HepG2 (cell line): ENCODE data around the gene GPC3. TPM values are rescaled to one million over a fixed set of nuclear protein-coding genes. Genes with fewer than 3 reads are reported as not detected.

Experiments
- ATAC-seq: fragments of 200-7000 bp; cut with Tn5 transposase; 3 replicates; pipeline ENCODE4 v1.9.1; 2020; ENCODE audit warnings: mild to moderate bottlenecking, moderate library complexity
- BruUV-seq: library from RNA; stranded (reverse); fragments of 400-500 nt; replicated peaks from 2 replicates; lab custom pipeline; 2021; lab: Mats Ljungman, UMichigan
- CTCF ChIA-PET: fragments of 300-600 bp; formaldehyde crosslinking; extraction: SDS; loops from one replicate; lab custom pipeline; 2021; ENCODE audit warnings: low total read pairs, inconsistent platforms, low intra/inter-chr PET ratio; lab: Yijun Ruan, JAX
- POLR2A ChIA-PET: fragments of 350-600 bp; sonication (Branson Sonifier 250); formaldehyde crosslinking; loops from one replicate; lab custom pipeline; 2020; ENCODE audit warnings: antibody characterized with exemption, inconsistent platforms; lab: Yijun Ruan, JAX
- DNase-seq: peaks from one replicate; pipeline ENCODE4 v3.0.0-alpha.2; 2015; ENCODE audit warnings: low spot score
- FAIRE-seq: peaks from 3 replicates; lab custom pipeline; 2011; peaks lifted over from hg19 to GRCh38; lab: Jason Lieb, UNC
- H2AFZ ChIP-seq: one replicate; pipeline ENCODE4 v1.6.1; 2011; ENCODE audit warnings: low read length, inconsistent platforms
- H3K27ac ChIP-seq: fragments of 300-600 bp; 3 replicates; pipeline ENCODE4 v1.8.0; 2011; ENCODE audit warnings: mixed run types, mild to moderate bottlenecking, mixed read lengths, low read length, inconsistent platforms; ENCODE audit not compliant: insufficient read depth; ENCODE audit errors: extremely low read length
- H3K27me3 ChIP-seq, 2 experiments: fragments of 200-600 bp in 1 of 2; 2 replicates in 1 of 2; 3 replicates in 1 of 2; pipeline versions ENCODE4 v1.6.0 to v1.8.0; 2011; ENCODE audit warnings: low read length in 2 of 2, mild to moderate bottlenecking in 2 of 2, moderate library complexity in 2 of 2, inconsistent platforms in 1 of 2; ENCODE audit not compliant: insufficient read depth in 2 of 2, control insufficient read depth in 1 of 2
- H3K36me3 ChIP-seq, 2 experiments: fragments of 200-600 bp in 1 of 2; replicated peaks in 1 of 2; 2 replicates in 1 of 2; 3 replicates in 1 of 2; pipeline versions ENCODE4 v1.5.1 to v1.8.0; 2011; ENCODE audit warnings: low read length in 2 of 2, inconsistent platforms in 1 of 2; ENCODE audit not compliant: insufficient read depth in 2 of 2, control insufficient read depth in 1 of 2
- H3K4me1 ChIP-seq: 2 replicates; pipeline ENCODE4 v1.5.1; 2012; ENCODE audit warnings: low read length, inconsistent platforms; ENCODE audit not compliant: insufficient read depth
- H3K4me2 ChIP-seq: 2 replicates; pipeline ENCODE4 v1.6.0; 2011; ENCODE audit warnings: low read depth, low read length, inconsistent platforms
- H3K4me3 ChIP-seq, 3 experiments: fragments of 200-600 bp in 1 of 3; sonication (generic), shearing (Covaris generic) in 1 of 3; replicated peaks in 1 of 3; 2 replicates each; pipeline ENCODE4 v1.5.1; 2011 to 2016; ENCODE audit warnings: low read length in 3 of 3, inconsistent platforms in 2 of 3, low read depth in 2 of 3, mild to moderate bottlenecking in 2 of 3, control low read depth in 1 of 3, mixed read lengths in 1 of 3; ENCODE audit not compliant: insufficient read depth in 1 of 3
- H3K79me2 ChIP-seq: one replicate; pipeline ENCODE4 v1.6.1; 2011; ENCODE audit warnings: low read length, inconsistent platforms; ENCODE audit not compliant: insufficient read depth
- H3K9ac ChIP-seq: 2 replicates; pipeline ENCODE4 v1.6.0; 2011; ENCODE audit warnings: mild to moderate bottlenecking, low read depth, low read length, inconsistent platforms; ENCODE audit not compliant: insufficient read depth
- H3K9me3 ChIP-seq: 2 replicates; pipeline ENCODE4 v1.5.1; 2012; ENCODE audit warnings: mild to moderate bottlenecking, low read length
- H4K20me1 ChIP-seq: 2 replicates; pipeline ENCODE4 v1.6.0; 2011; ENCODE audit warnings: inconsistent platforms, mild to moderate bottlenecking, low read length, moderate library complexity; ENCODE audit not compliant: insufficient read depth
- BRD4 ChIP-seq: sonication (generic); formaldehyde crosslinking; IDR thresholded peaks from 2 replicates; pipeline ENCODE4 v1.4.0; 2020; ENCODE audit warnings: missing genetic modification reagents
- DMAP1 ChIP-seq: IDR thresholded peaks from 2 replicates; pipeline ENCODE4 v1.6.1; 2016
- EP300 ChIP-seq, 3 experiments: sonication (generic) in 1 of 3; formaldehyde crosslinking in 1 of 3; IDR thresholded peaks; 2 replicates each; pipeline versions ENCODE4 v1.5.1 to v1.6.1; 2011 to 2020; ENCODE audit warnings: low read depth in 2 of 3, low read length in 2 of 3, borderline replicate concordance in 1 of 3, improper control_type of control experiment in 1 of 3, mild to moderate bottlenecking in 1 of 3, missing genetic modification reagents in 1 of 3, moderate library complexity in 1 of 3
- HOXA3 ChIP-seq: sonication (generic); formaldehyde crosslinking; IDR thresholded peaks from 2 replicates; pipeline ENCODE4 v1.5.0; 2020; ENCODE audit warnings: missing genetic modification reagents
- MED1 ChIP-seq: sonication (generic); formaldehyde crosslinking; IDR thresholded peaks from 2 replicates; pipeline ENCODE4 v1.4.0; 2020; ENCODE audit warnings: missing genetic modification reagents
- MIXL1 ChIP-seq: IDR thresholded peaks from 2 replicates; pipeline ENCODE4 v1.6.1; 2016
- NCOA2 ChIP-seq: sonication (generic); formaldehyde crosslinking; IDR thresholded peaks from 2 replicates; pipeline ENCODE4 v1.8.0; 2022; ENCODE audit warnings: inconsistent platforms
- NR2F6 ChIP-seq, 2 experiments: IDR thresholded peaks; 2 replicates each; pipeline ENCODE4 v1.6.1; 2016; ENCODE audit warnings: antibody characterized with exemption in 1 of 2, mild to moderate bottlenecking in 1 of 2
- SNRNP70 ChIP-seq: fragments of 200-400 bp; formaldehyde crosslinking; IDR thresholded peaks from 2 replicates; pipeline ENCODE4 v1.6.1; 2017; ENCODE audit warnings: mild to moderate bottlenecking, low read depth, low read length, moderate library complexity
- TAF1 ChIP-seq: sonication (generic); formaldehyde crosslinking; IDR thresholded peaks from 2 replicates; pipeline ENCODE4 v1.4.0; 2020; ENCODE audit warnings: missing genetic modification reagents
- ZNF605 ChIP-seq: sonication (generic); formaldehyde crosslinking; IDR thresholded peaks from 2 replicates; pipeline ENCODE4 v1.8.0; 2022; ENCODE audit warnings: mild to moderate bottlenecking, missing genetic modification reagents
- WGBS: methylation state at CpG from one replicate; pipeline ENCODE4 v1.1.6; 2017; ENCODE audit warnings: low lambda C conversion rate; 5-methylcytosine and 5-hydroxymethylcytosine counted together
- in situ Hi-C: cut with HindIII; loops from 2 replicates; pipeline ENCODE4 v1.10.0; 2017; ENCODE audit warnings: low pct_unique_long_range_greater_than_20kb; ENCODE audit not compliant: extremely low pct_ligation_motif_present
- intact Hi-C: fragments of 100-400 bp; cut with micrococcal nuclease; formaldehyde crosslinking; loops from one replicate; pipeline ENCODE4 v1.10.0; 2022; ENCODE audit not compliant: unreplicated experiment
- polyA plus RNA-seq, 8 experiments: library from polyadenylated mRNA; depleted of rRNA in 3 of 8; stranded (reverse) in 7 of 8; unstranded in 1 of 8; fragments of >200 nt; fragmentation: Illumina TruSeq in 4 of 8; extraction: Trizol in 4 of 8; gene quantifications; 2 replicates each; pipeline versions ENCODE4 v1.2.1 to v1.2.3, GENCODE V29; 2011 to 2016; ENCODE audit warnings: low read depth in 4 of 8, missing spikeins in 1 of 8, mixed read lengths in 1 of 8; ENCODE audit not compliant: insufficient read depth in 1 of 8
- total RNA-seq, 5 experiments: library from RNA; depleted of rRNA; stranded (reverse); fragments of >200 nt; fragmentation: Illumina TruSeq; extraction: Trizol; gene quantifications; 2 replicates each; pipeline ENCODE4 v1.2.3, GENCODE V29; 2016; ENCODE audit warnings: low read depth in 1 of 5
- TF ChIP-seq, protein P1 (sequence below): IDR thresholded peaks from 2 replicates; pipeline ENCODE4 v1.6.1; 2016
- TF ChIP-seq, protein P2 (sequence below): IDR thresholded peaks from 2 replicates; pipeline ENCODE4 v1.6.1; 2016; ENCODE audit warnings: mild to moderate bottlenecking
- TF ChIP-seq, protein P3 (sequence below): IDR thresholded peaks from 2 replicates; pipeline ENCODE4 v1.6.1; 2012; ENCODE audit warnings: inconsistent platforms
- TF ChIP-seq, protein P4 (sequence below): sonication (generic); formaldehyde crosslinking; IDR thresholded peaks from 2 replicates; pipeline ENCODE4 v1.4.0; 2020; ENCODE audit warnings: mild to moderate bottlenecking, missing genetic modification reagents, borderline replicate concordance
- TF ChIP-seq, protein P5 (sequence below): IDR thresholded peaks from 2 replicates; pipeline ENCODE4 v1.6.1; 2016; ENCODE audit warnings: missing genetic modification reagents, missing compliant biosample characterization

GPC3 gene
- total and polyA plus RNA-seq, 2 of the 13 experiments (the other 11 are each of a cell fraction or from before 2014, with no cell fraction given), result 1,799 to 3,263 TPM

DNA sequence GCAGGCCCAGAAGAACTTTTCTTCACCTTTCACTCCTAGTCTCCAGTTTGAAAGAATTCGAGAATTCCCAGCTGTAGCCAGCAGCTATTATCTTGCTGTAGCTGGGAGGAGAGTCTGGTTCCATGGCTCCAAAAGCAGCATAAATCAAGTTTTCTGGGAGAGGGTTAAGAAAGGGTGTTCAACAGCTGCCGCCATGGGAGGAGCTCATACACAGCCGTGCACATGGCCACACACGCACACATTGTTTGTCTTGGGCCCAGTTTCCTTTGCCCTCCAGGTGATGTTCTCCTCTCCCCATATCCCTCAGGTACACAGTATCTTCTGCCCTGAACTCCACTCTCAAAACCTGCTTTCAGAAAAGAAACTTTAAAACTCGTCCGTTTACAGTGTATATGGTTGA lies 4.1 kb upstream of the GPC3 start:
- DNase-seq, result peak; percentile 42
- in situ Hi-C loops, result no loop called here
- POLR2A ChIA-PET, result interaction anchor here (1.1 to 11.4 kb wide), 7 partner anchors 9 to 31 kb away, joined by 3 to 216 read pairs (median 4); no protein-coding TSS in a partner anchor
- no peak for TF ChIP-seq ZNF605
- TF ChIP-seq NR2F6 (IDR thresholded peaks at IDR 0.05), result no peak
- TF ChIP-seq NR2F6 (CRISPR knock-in tag; IDR thresholded peaks at IDR 0.05), result peak; percentile 17; the same call in 1 of the 2 replicates
- TF ChIP-seq DMAP1 (CRISPR knock-in tag), result peak; percentile 24; the same call in 1 of the 2 replicates
- TF ChIP-seq, protein P1, sequence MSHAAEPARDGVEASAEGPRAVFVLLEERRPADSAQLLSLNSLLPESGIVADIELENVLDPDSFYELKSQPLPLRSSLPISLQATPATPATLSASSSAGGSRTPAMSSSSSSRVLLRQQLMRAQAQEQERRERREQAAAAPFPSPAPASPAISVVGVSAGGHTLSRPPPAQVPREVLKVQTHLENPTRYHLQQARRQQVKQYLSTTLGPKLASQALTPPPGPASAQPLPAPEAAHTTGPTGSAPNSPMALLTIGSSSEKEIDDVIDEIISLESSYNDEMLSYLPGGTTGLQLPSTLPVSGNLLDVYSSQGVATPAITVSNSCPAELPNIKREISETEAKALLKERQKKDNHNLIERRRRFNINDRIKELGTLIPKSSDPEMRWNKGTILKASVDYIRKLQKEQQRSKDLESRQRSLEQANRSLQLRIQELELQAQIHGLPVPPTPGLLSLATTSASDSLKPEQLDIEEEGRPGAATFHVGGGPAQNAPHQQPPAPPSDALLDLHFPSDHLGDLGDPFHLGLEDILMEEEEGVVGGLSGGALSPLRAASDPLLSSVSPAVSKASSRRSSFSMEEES (CRISPR knock-in tag), result 0 out of 2 replicates have a peak, but pooled peaks have one; percentile 10
- TF ChIP-seq, protein P2, sequence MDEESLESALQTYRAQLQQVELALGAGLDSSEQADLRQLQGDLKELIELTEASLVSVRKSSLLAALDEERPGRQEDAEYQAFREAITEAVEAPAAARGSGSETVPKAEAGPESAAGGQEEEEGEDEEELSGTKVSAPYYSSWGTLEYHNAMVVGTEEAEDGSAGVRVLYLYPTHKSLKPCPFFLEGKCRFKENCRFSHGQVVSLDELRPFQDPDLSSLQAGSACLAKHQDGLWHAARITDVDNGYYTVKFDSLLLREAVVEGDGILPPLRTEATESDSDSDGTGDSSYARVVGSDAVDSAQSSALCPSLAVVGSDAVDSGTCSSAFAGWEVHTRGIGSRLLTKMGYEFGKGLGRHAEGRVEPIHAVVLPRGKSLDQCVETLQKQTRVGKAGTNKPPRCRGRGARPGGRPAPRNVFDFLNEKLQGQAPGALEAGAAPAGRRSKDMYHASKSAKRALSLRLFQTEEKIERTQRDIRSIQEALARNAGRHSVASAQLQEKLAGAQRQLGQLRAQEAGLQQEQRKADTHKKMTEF (CRISPR knock-in tag), result 0 out of 2 replicates have a peak, but pooled peaks have one; percentile 18
- TF ChIP-seq, protein P3, sequence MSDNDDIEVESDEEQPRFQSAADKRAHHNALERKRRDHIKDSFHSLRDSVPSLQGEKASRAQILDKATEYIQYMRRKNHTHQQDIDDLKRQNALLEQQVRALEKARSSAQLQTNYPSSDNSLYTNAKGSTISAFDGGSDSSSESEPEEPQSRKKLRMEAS, result peak; percentile 78
- TF ChIP-seq, protein P4, sequence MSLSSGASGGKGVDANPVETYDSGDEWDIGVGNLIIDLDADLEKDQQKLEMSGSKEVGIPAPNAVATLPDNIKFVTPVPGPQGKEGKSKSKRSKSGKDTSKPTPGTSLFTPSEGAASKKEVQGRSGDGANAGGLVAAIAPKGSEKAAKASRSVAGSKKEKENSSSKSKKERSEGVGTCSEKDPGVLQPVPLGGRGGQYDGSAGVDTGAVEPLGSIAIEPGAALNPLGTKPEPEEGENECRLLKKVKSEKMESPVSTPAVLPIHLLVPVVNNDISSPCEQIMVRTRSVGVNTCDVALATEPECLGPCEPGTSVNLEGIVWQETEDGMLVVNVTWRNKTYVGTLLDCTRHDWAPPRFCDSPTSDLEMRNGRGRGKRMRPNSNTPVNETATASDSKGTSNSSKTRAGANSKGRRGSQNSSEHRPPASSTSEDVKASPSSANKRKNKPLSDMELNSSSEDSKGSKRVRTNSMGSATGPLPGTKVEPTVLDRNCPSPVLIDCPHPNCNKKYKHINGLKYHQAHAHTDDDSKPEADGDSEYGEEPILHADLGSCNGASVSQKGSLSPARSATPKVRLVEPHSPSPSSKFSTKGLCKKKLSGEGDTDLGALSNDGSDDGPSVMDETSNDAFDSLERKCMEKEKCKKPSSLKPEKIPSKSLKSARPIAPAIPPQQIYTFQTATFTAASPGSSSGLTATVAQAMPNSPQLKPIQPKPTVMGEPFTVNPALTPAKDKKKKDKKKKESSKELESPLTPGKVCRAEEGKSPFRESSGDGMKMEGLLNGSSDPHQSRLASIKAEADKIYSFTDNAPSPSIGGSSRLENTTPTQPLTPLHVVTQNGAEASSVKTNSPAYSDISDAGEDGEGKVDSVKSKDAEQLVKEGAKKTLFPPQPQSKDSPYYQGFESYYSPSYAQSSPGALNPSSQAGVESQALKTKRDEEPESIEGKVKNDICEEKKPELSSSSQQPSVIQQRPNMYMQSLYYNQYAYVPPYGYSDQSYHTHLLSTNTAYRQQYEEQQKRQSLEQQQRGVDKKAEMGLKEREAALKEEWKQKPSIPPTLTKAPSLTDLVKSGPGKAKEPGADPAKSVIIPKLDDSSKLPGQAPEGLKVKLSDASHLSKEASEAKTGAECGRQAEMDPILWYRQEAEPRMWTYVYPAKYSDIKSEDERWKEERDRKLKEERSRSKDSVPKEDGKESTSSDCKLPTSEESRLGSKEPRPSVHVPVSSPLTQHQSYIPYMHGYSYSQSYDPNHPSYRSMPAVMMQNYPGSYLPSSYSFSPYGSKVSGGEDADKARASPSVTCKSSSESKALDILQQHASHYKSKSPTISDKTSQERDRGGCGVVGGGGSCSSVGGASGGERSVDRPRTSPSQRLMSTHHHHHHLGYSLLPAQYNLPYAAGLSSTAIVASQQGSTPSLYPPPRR (CRISPR knock-in tag), result 0 out of 2 replicates have a peak, but pooled peaks have one; percentile 23
- peak; percentile 64; the same call in 1 of the 2 replicates for TF ChIP-seq BRD4 (CRISPR knock-in tag)
- TF ChIP-seq MIXL1, result no peak
- peak; percentile 85 for TF ChIP-seq MED1 (CRISPR knock-in tag)
- peak; percentile 21; the same call in 1 of the 2 replicates for TF ChIP-seq TAF1 (CRISPR knock-in tag)
- TF ChIP-seq EP300 (IDR thresholded peaks at IDR 0.05; ENCODE audit: low read depth in 2 of 2, low read length in 2 of 2), result peak in 1 of 2 experiments; percentile 16; a peak in 1 of 4 replicates
- no peak for TF ChIP-seq EP300 (CRISPR knock-in tag; IDR thresholded peaks at IDR 0.05; ENCODE audit: borderline replicate concordance)
- TF ChIP-seq NCOA2, result 0 out of 2 replicates have a peak, but pooled peaks have one; percentile 20
- TF ChIP-seq, protein P5, sequence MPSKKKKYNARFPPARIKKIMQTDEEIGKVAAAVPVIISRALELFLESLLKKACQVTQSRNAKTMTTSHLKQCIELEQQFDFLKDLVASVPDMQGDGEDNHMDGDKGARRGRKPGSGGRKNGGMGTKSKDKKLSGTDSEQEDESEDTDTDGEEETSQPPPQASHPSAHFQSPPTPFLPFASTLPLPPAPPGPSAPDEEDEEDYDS, result 0 out of 2 replicates have a peak, but pooled peaks have one; percentile 37
- TF ChIP-seq HOXA3 (CRISPR knock-in tag), result peak; percentile 9; the same call in 1 of the 2 replicates
- no peak for TF ChIP-seq SNRNP70

More for the DNA sequence above, 4.1 kb upstream of the GPC3 start:
- WGBS, result 0% methylated on average over 2 of the region's 6 CpGs
- Histone ChIP-seq H3K79me2 (peaks cover 44% of the 10 kb centered on the region), H3K4me1 (peaks cover 68% of the 10 kb centered on the region), H3K36me3 (no peaks in the 10 kb centered on the region), H3K27me3 (no peaks in the 10 kb centered on the region; a peak in 1 of 5 replicates), H3K9ac (peak overlapping the region; percentile 31), H3K4me2 (peak overlapping the region; percentile 63), H3K9me3 (no peaks in the 10 kb centered on the region), H2AFZ (no peak overlapping the region), H3K4me3 (peak overlapping the region in 1 of 3 experiments; percentile 16; a peak in 1 of 6 replicates), H3K27ac (peak overlapping the region; percentile 94), H4K20me1 (no peaks in the 10 kb centered on the region)
- CTCF ChIA-PET, result no interaction called here
- no TSS peak for BruUV-seq
- no peak for ATAC-seq
- intact Hi-C loops, result no loop called here
- FAIRE-seq, result peak; percentile 26
